ENCODE results near the gene C16orf96.

Gene C16orf96

GRCh38 chr16:4634768-4635167, 78.6 kb downstream of the C16orf96 start:
- H4K20me1 ChIP-seq (ENCODE audit: insufficient read depth, low read length): peaks cover 39% of the 10 kb centered on the region
- H2AFZ ChIP-seq (ENCODE audit: low read depth, low read length): no peak overlapping the region
- peaks cover 84% of the 10 kb centered on the region for H3K79me2 ChIP-seq (ENCODE audit: insufficient read depth, low read length)
- H3K4me2 ChIP-seq (ENCODE audit: insufficient read depth, low read length): no peak overlapping the region
- H3K9me3 ChIP-seq (ENCODE audit: insufficient read depth, low read length, severe bottlenecking): peaks cover 5% of the 10 kb centered on the region
- DNase-seq (no peak), ATAC-seq (ENCODE audit: insufficient read depth, low read depth) (no peak)
- no peak overlapping the region for H3K4me3 ChIP-seq (ENCODE audit: low read depth in 1 of 2, low read length in 2 of 2)
- peaks cover 28% of the 10 kb centered on the region for H3K36me3 ChIP-seq (ENCODE audit: insufficient read depth, low read length)
- TF ChIP-seq EZH2 (IDR thresholded peaks at IDR 0.05; ENCODE audit: borderline replicate concordance, low read depth, low read length, severe bottlenecking): no peak
- TF ChIP-seq CTCF (IDR thresholded peaks at IDR 0.05; ENCODE audit: borderline replicate concordance, extremely low read depth, low read length, poor library complexity, severe bottlenecking): no peak
- H3K9ac ChIP-seq (ENCODE audit: low read depth, low read length): no peak overlapping the region
- no peak overlapping the region for H3K27ac ChIP-seq (ENCODE audit: low read length)
- no peaks in the 10 kb centered on the region for H3K27me3 ChIP-seq (ENCODE audit: insufficient read depth, low read length, poor library complexity)
- no peaks in the 10 kb centered on the region for H3K4me1 ChIP-seq (ENCODE audit: insufficient read depth, low read length)

- Histone ChIP-seq H3K4me1 (ENCODE audit: insufficient read depth, low read length) (no peaks in the 10 kb centered on the region), H4K20me1 (ENCODE audit: insufficient read depth, low read length) (peaks cover 53% of the 10 kb centered on the region), H3K9ac (ENCODE audit: low read depth, low read length) (no peak overlapping the region), H3K27me3 (ENCODE audit: insufficient read depth, low read length, poor library complexity) (no peaks in the 10 kb centered on the region), H3K27ac (ENCODE audit: low read length) (no peak overlapping the region), H3K79me2 (ENCODE audit: insufficient read depth, low read length) (peaks cover 84% of the 10 kb centered on the region), H3K4me2 (ENCODE audit: insufficient read depth, low read length) (no peak overlapping the region), H3K4me3 (ENCODE audit: low read depth in 1 of 2, low read length in 2 of 2) (no peak overlapping the region), H3K36me3 (ENCODE audit: insufficient read depth, low read length) (peaks cover 28% of the 10 kb centered on the region), H2AFZ (ENCODE audit: low read depth, low read length) (no peak overlapping the region), H3K9me3 (ENCODE audit: insufficient read depth, low read length, severe bottlenecking) (peaks cover 4% of the 10 kb centered on the region)
- DNase-seq (no peak), ATAC-seq (ENCODE audit: insufficient read depth, low read depth) (no peak)
- TF ChIP-seq EZH2 (IDR thresholded peaks at IDR 0.05; ENCODE audit: borderline replicate concordance, low read depth, low read length, severe bottlenecking) (no peak), CTCF (IDR thresholded peaks at IDR 0.05; ENCODE audit: borderline replicate concordance, extremely low read depth, low read length, poor library complexity, severe bottlenecking) (no peak)
Observed at GRCh38 chr16:4636196-4636595, 80.1 kb downstream of the C16orf96 start.

- no peaks in the 10 kb centered on the region for H3K4me1 ChIP-seq (ENCODE audit: insufficient read depth, low read length)
- H4K20me1 ChIP-seq (ENCODE audit: insufficient read depth, low read length): peaks cover 59% of the 10 kb centered on the region
- H3K27ac ChIP-seq (ENCODE audit: low read length): no peak overlapping the region
- no peak overlapping the region for H3K9ac ChIP-seq (ENCODE audit: low read depth, low read length)
- peaks cover 24% of the 10 kb centered on the region for H3K36me3 ChIP-seq (ENCODE audit: insufficient read depth, low read length)
- no peak overlapping the region for H2AFZ ChIP-seq (ENCODE audit: low read depth, low read length)
- DNase-seq (no peak), ATAC-seq (ENCODE audit: insufficient read depth, low read depth) (no peak)
- TF ChIP-seq EZH2 (IDR thresholded peaks at IDR 0.05; ENCODE audit: borderline replicate concordance, low read depth, low read length, severe bottlenecking) (no peak), CTCF (IDR thresholded peaks at IDR 0.05; ENCODE audit: borderline replicate concordance, extremely low read depth, low read length, poor library complexity, severe bottlenecking) (no peak)
- H3K9me3 ChIP-seq (ENCODE audit: insufficient read depth, low read length, severe bottlenecking): no peaks in the 10 kb centered on the region
- no peak overlapping the region for H3K4me3 ChIP-seq (ENCODE audit: low read depth in 1 of 2, low read length in 2 of 2)
- H3K79me2 ChIP-seq (ENCODE audit: insufficient read depth, low read length): peaks cover 85% of the 10 kb centered on the region
- H3K4me2 ChIP-seq (ENCODE audit: insufficient read depth, low read length): no peak overlapping the region
- H3K27me3 ChIP-seq (ENCODE audit: insufficient read depth, low read length, poor library complexity): no peaks in the 10 kb centered on the region
Observed at GRCh38 chr16:4637501-4638166, 81.5 kb downstream of the C16orf96 start.
